GM23338 (cell line): Measurements from ENCODE around the gene SMYD3.

Experiments
- EZH2 ChIP-seq: fragments of 200-600 bp; sonication (generic); IDR thresholded peaks from one replicate; pipeline ENCODE4 v1.8.0; 2017; ENCODE audit warnings: antibody characterized with exemption, mild to moderate bottlenecking, low read depth; ENCODE audit not compliant: unreplicated experiment
- EZH2phosphoT487 ChIP-seq: fragments of 200-600 bp; sonication (generic); IDR thresholded peaks from one replicate; pipeline ENCODE4 v1.8.1; 2018; ENCODE audit warnings: antibody characterized with exemption; ENCODE audit not compliant: unreplicated experiment
- JUNB ChIP-seq: IDR thresholded peaks from one replicate; pipeline ENCODE4 v1.6.1; 2016; ENCODE audit warnings: antibody characterized with exemption; ENCODE audit not compliant: unreplicated experiment
- POLR2AphosphoS5 ChIP-seq: IDR thresholded peaks from 2 replicates; pipeline ENCODE4 v1.6.1; 2016; ENCODE audit warnings: antibody characterized with exemption, low read depth
- STAT1 ChIP-seq: IDR thresholded peaks from one replicate; pipeline ENCODE4 v1.6.1; 2016; ENCODE audit warnings: antibody characterized with exemption; ENCODE audit not compliant: unreplicated experiment
- TF ChIP-seq, protein P1 (sequence below), 2 experiments: fragments of 200-600 bp in 1 of 2; sonication (generic) in 1 of 2; conservative IDR thresholded peaks; 2 replicates each; pipeline versions ENCODE4 v1.5.1 to v1.6.1; 2016 to 2017; ENCODE audit warnings: antibody characterized with exemption in 2 of 2, low read depth in 2 of 2, mild to moderate bottlenecking in 2 of 2, moderate library complexity in 1 of 2
- TF ChIP-seq, protein P2 (sequence below): IDR thresholded peaks from one replicate; pipeline ENCODE4 v1.6.1; 2018; ENCODE audit warnings: antibody characterized with exemption; ENCODE audit not compliant: unreplicated experiment
- TF ChIP-seq, protein P3 (sequence below): IDR thresholded peaks from 2 replicates; pipeline ENCODE4 v1.6.1; 2016; ENCODE audit warnings: antibody characterized with exemption

DNA sequence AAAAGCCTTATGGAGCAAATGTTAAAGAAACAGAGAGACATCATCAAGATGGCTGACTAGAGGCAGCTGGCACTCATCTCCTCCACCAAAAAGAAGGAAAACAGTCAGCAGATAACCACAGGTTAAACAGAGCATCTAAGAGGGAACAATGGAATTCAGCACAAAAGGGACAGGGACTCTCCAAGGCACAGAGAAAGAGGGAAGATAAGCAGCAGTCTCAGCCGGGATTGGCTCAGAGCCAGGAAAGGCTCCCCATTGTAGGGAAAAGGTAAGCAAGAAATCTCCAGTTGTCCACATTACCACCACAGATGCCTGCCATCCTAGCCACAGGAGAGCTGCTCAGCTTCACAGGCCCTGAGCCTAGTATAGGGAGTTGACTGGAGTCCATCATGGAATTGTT is 605.5 kb downstream of the SMYD3 start:
- TF ChIP-seq, protein P1, sequence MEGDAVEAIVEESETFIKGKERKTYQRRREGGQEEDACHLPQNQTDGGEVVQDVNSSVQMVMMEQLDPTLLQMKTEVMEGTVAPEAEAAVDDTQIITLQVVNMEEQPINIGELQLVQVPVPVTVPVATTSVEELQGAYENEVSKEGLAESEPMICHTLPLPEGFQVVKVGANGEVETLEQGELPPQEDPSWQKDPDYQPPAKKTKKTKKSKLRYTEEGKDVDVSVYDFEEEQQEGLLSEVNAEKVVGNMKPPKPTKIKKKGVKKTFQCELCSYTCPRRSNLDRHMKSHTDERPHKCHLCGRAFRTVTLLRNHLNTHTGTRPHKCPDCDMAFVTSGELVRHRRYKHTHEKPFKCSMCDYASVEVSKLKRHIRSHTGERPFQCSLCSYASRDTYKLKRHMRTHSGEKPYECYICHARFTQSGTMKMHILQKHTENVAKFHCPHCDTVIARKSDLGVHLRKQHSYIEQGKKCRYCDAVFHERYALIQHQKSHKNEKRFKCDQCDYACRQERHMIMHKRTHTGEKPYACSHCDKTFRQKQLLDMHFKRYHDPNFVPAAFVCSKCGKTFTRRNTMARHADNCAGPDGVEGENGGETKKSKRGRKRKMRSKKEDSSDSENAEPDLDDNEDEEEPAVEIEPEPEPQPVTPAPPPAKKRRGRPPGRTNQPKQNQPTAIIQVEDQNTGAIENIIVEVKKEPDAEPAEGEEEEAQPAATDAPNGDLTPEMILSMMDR (conservative IDR thresholded peaks at IDR 0.05; ENCODE audit: low read depth in 2 of 2), result no peak
- TF ChIP-seq EZH2, result no peak
- TF ChIP-seq POLR2AphosphoS5, result no peak
- TF ChIP-seq, protein P2, sequence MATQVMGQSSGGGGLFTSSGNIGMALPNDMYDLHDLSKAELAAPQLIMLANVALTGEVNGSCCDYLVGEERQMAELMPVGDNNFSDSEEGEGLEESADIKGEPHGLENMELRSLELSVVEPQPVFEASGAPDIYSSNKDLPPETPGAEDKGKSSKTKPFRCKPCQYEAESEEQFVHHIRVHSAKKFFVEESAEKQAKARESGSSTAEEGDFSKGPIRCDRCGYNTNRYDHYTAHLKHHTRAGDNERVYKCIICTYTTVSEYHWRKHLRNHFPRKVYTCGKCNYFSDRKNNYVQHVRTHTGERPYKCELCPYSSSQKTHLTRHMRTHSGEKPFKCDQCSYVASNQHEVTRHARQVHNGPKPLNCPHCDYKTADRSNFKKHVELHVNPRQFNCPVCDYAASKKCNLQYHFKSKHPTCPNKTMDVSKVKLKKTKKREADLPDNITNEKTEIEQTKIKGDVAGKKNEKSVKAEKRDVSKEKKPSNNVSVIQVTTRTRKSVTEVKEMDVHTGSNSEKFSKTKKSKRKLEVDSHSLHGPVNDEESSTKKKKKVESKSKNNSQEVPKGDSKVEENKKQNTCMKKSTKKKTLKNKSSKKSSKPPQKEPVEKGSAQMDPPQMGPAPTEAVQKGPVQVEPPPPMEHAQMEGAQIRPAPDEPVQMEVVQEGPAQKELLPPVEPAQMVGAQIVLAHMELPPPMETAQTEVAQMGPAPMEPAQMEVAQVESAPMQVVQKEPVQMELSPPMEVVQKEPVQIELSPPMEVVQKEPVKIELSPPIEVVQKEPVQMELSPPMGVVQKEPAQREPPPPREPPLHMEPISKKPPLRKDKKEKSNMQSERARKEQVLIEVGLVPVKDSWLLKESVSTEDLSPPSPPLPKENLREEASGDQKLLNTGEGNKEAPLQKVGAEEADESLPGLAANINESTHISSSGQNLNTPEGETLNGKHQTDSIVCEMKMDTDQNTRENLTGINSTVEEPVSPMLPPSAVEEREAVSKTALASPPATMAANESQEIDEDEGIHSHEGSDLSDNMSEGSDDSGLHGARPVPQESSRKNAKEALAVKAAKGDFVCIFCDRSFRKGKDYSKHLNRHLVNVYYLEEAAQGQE, result no peak
- no peak for TF ChIP-seq JUNB
- no peak for TF ChIP-seq STAT1
- no peak for TF ChIP-seq EZH2phosphoT487
- TF ChIP-seq, protein P3, sequence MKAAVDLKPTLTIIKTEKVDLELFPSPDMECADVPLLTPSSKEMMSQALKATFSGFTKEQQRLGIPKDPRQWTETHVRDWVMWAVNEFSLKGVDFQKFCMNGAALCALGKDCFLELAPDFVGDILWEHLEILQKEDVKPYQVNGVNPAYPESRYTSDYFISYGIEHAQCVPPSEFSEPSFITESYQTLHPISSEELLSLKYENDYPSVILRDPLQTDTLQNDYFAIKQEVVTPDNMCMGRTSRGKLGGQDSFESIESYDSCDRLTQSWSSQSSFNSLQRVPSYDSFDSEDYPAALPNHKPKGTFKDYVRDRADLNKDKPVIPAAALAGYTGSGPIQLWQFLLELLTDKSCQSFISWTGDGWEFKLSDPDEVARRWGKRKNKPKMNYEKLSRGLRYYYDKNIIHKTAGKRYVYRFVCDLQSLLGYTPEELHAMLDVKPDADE, result no peak
